ENCODE results near the gene FAM222A. TPM values are rescaled to one million over a fixed set of nuclear protein-coding genes. Genes with fewer than 3 reads are reported as not detected.

The FAM222A gene
- polyA plus RNA-seq, 3 donors, result 0.09 TPM; not detected in 2

- peaks cover 0 to 6% of the 10 kb centered on the region in 2 donors for H3K9me3 ChIP-seq (replicated peaks in 1 of 2; ENCODE audit: control insufficient read depth in 1 of 2, insufficient read depth in 1 of 2, low read length in 2 of 2)
- no peak overlapping the region for H3K4me2 ChIP-seq (replicated peaks; ENCODE audit: extremely low read depth, low read length, poor library complexity, severe bottlenecking)
- Mint-ChIP-seq H3K36me3 (peaks cover 0 to under 1% of the 10 kb centered on the region in 2 donors), H3K9me3 (peaks cover 0 to 6% (median 4%) of the 10 kb centered on the region in 7 donors), H3K27me3 (ENCODE audit: low read depth in 3 of 3) (peaks cover 0 to 3% (median 3%) of the 10 kb centered on the region in 3 donors), H3K4me1 (peaks cover 7% of the 10 kb centered on the region), H3K27ac (no peak overlapping the region), H3K4me3 (no peak overlapping the region)
- WGBS (ENCODE audit: insufficient coverage), result no CpG with 5 or more reads among the region's 3 CpGs
- intact Hi-C loops (cut with micrococcal nuclease), result loop anchor here (2.0 to 10.0 kb wide), 3 partner anchors 41 to 81 kb away; partner anchors contain the start of gene GLTP (in 2 of the 2)
- H3K27me3 ChIP-seq (ENCODE audit: control insufficient read depth in 2 of 2, insufficient read depth in 2 of 2, low read length in 2 of 2), result no peaks in the 10 kb centered on the region
- H4K20me1 ChIP-seq (ENCODE audit: insufficient read depth, low read length), result no peaks in the 10 kb centered on the region
- H3K4me1 ChIP-seq (ENCODE audit: control insufficient read depth in 1 of 2, insufficient read depth in 2 of 2, low read length in 2 of 2), result peaks cover 6 to 7% of the 10 kb centered on the region in 2 donors
- no peak for TF ChIP-seq CTCF (IDR thresholded peaks at IDR 0.05)
- H3K27ac ChIP-seq (ENCODE audit: low read depth in 1 of 2, low read length in 2 of 2), result no peak overlapping the region
- no peak overlapping the region for H3K4me3 ChIP-seq (replicated peaks in 1 of 3; ENCODE audit: low read depth in 2 of 3, low read length in 3 of 3)
- H3K36me3 ChIP-seq (replicated peaks in 1 of 2; ENCODE audit: control insufficient read depth in 1 of 2, insufficient read depth in 2 of 2, low read length in 2 of 2), result no peaks in the 10 kb centered on the region
- no peak for DNase-seq
- H3K79me2 ChIP-seq (ENCODE audit: insufficient read depth, low read length), result no peaks in the 10 kb centered on the region
- no peak overlapping the region for H3K9ac ChIP-seq (ENCODE audit: insufficient read depth, low read length, poor library complexity, severe bottlenecking)
- H2AFZ ChIP-seq (ENCODE audit: insufficient read depth, low read depth, low read length, poor library complexity, severe bottlenecking), result no peak overlapping the region
Measured at GRCh38 chr12:109803678-109804077, 90.1 kb downstream of the FAM222A start.

GRCh38 chr12:109804820-109805761, 91.5 kb downstream of the FAM222A start:
- Histone ChIP-seq H3K9ac (ENCODE audit: insufficient read depth, low read length, poor library complexity, severe bottlenecking) (no peak overlapping the region), H3K4me2 (replicated peaks; ENCODE audit: extremely low read depth, low read length, poor library complexity, severe bottlenecking) (no peak overlapping the region), H3K36me3 (replicated peaks in 1 of 2; ENCODE audit: control insufficient read depth in 1 of 2, insufficient read depth in 2 of 2, low read length in 2 of 2) (no peaks in the 10 kb centered on the region), H3K4me3 (replicated peaks in 1 of 3; ENCODE audit: low read depth in 2 of 3, low read length in 3 of 3) (no peak overlapping the region), H3K9me3 (replicated peaks in 1 of 2; ENCODE audit: control insufficient read depth in 1 of 2, insufficient read depth in 1 of 2, low read length in 2 of 2) (peaks cover 0 to 6% of the 10 kb centered on the region in 2 donors), H2AFZ (ENCODE audit: insufficient read depth, low read depth, low read length, poor library complexity, severe bottlenecking) (no peak overlapping the region), H4K20me1 (ENCODE audit: insufficient read depth, low read length) (no peaks in the 10 kb centered on the region), H3K27ac (ENCODE audit: low read depth in 1 of 2, low read length in 2 of 2) (no peak overlapping the region), H3K4me1 (ENCODE audit: control insufficient read depth in 1 of 2, insufficient read depth in 2 of 2, low read length in 2 of 2) (peaks cover 6 to 7% of the 10 kb centered on the region in 2 donors), H3K27me3 (ENCODE audit: control insufficient read depth in 2 of 2, insufficient read depth in 2 of 2, low read length in 2 of 2) (no peaks in the 10 kb centered on the region), H3K79me2 (ENCODE audit: insufficient read depth, low read length) (no peaks in the 10 kb centered on the region)
- Mint-ChIP-seq H3K9me3 (peaks cover 0 to 6% (median 4%) of the 10 kb centered on the region in 7 donors), H3K27me3 (ENCODE audit: low read depth in 3 of 3) (peaks cover 0 to 3% (median 3%) of the 10 kb centered on the region in 3 donors), H3K4me1 (peaks cover 7% of the 10 kb centered on the region), H3K4me3 (peak overlapping the region in 1 of 2 donors; percentile 35), H3K27ac (peak overlapping the region in 5 of 7 donors; percentile 15 to 85 (median 75)), H3K36me3 (no peaks in the 10 kb centered on the region)
- intact Hi-C loops (cut with micrococcal nuclease), result loop anchor here (1.0 to 10.0 kb wide), 4 partner anchors 40 to 80 kb away; partner anchors contain the start of gene GLTP (in 2 of the 2)
- 51% methylated on average over 11 of the region's 12 CpGs for WGBS (ENCODE audit: insufficient coverage)
- DNase-seq, result peak; percentile 64 to 82 (median 74)
- peak; percentile 99 for TF ChIP-seq CTCF (IDR thresholded peaks at IDR 0.05)
